A549 (cell line): ENCODE data around the gene RBL1.

Experiments used
- BHLHE40 ChIP-seq: IDR thresholded peaks from 2 replicates; pipeline ENCODE4 v1.6.1; 2012; ENCODE audit warnings: low read depth, low read length, inconsistent platforms
- CTCF ChIP-seq: fragments of >200 bp; sonication (Bioruptor Twin); formaldehyde crosslinking; IDR thresholded peaks from 3 replicates; pipeline ENCODE4 v1.5.1; 2016
- EHF ChIP-seq: fragments of 250-450 bp; sonication (Bioruptor Pico); IDR thresholded peaks from 2 replicates; pipeline ENCODE4 v1.5.0; 2020; ENCODE audit warnings: mild to moderate bottlenecking
- HMGXB4 ChIP-seq: fragments of 250-450 bp; sonication (Bioruptor Pico); IDR thresholded peaks from 2 replicates; pipeline ENCODE4 v1.5.0; 2021; ENCODE audit warnings: mild to moderate bottlenecking, moderate library complexity, borderline replicate concordance
- NFE2L2 ChIP-seq: fragments of 150-350 bp; conservative IDR thresholded peaks from 2 replicates; pipeline ENCODE4 v1.6.1; 2014; ENCODE audit warnings: low read length
- POLR2A ChIP-seq: IDR thresholded peaks from 2 replicates; pipeline ENCODE4 v1.6.1; 2012; ENCODE audit warnings: mild to moderate bottlenecking, low read length
- RAD21 ChIP-seq, 2 experiments: fragments of >200 bp in 1 of 2; sonication (Bioruptor Twin) in 1 of 2; formaldehyde crosslinking in 1 of 2; IDR thresholded peaks in 1 of 2; conservative IDR thresholded peaks in 1 of 2; 2 replicates in 1 of 2; 3 replicates in 1 of 2; pipeline ENCODE4 v1.6.1; 2012 to 2018; ENCODE audit warnings: inconsistent platforms in 1 of 2
- REST ChIP-seq: fragments of 200-600 bp; sonication (generic); IDR thresholded peaks from 2 replicates; pipeline ENCODE4 v1.6.1; 2016; ENCODE audit warnings: antibody characterized with exemption, mild to moderate bottlenecking, moderate library complexity
- SMC3 ChIP-seq: fragments of >200 bp; sonication (Bioruptor Twin); formaldehyde crosslinking; IDR thresholded peaks from 3 replicates; pipeline ENCODE4 v1.6.1; 2018; ENCODE audit warnings: inconsistent platforms
- SREBF2 ChIP-seq: fragments of 450-650 bp; IDR thresholded peaks from 2 replicates; pipeline ENCODE4 v1.6.1; 2014; ENCODE audit warnings: mild to moderate bottlenecking, moderate library complexity

GRCh38 chr20:36956674-36957073 lies 139.1 kb downstream of the RBL1 start:
- TF ChIP-seq POLR2A (no peak), CTCF (no peak), RAD21 (conservative IDR thresholded peaks at IDR 0.05 in 1 of 2, IDR thresholded peaks at IDR 0.05 in 1 of 2) (no peak), REST (no peak), EHF (CRISPR knock-in tag) (no peak), NFE2L2 (no peak), SREBF2 (no peak), SMC3 (no peak), HMGXB4 (CRISPR knock-in tag) (no peak), BHLHE40 (no peak)
